NCI-H2196 treated with DMSO at 0.1 percent for 48 hours (cell line): ENCODE measurements around the gene SPATA24.

Experiments
- DNase-seq: peaks from one replicate; lab custom pipeline; 2025; ENCODE audit not compliant: unreplicated experiment; lab: John Stamatoyannopoulos, UW

The SPATA24 gene

GRCh38 chr5:139383993-139384590, 19.8 kb downstream of the SPATA24 start:
- no peak for DNase-seq

GRCh38 chr5:139383275-139383992, 20.5 kb downstream of the SPATA24 start, which contains the start of gene SLC23A1:
Gene SLC23A1 (minus strand): TSS chr5:139383297. CDS start chr5:139383253, 44 bp downstream.
- DNase-seq = no peak

- DNase-seq = no peak
Observed at GRCh38 chr5:139382807-139383206, 21.1 kb downstream of the SPATA24 start.

- no peak for DNase-seq
Observed at GRCh38 chr5:139381837-139382761, 21.8 kb downstream of the SPATA24 start.

GRCh38 chr5:139379626-139380449, 24.1 kb downstream of the SPATA24 start:
- DNase-seq = no peak

GRCh38 chr5:139378941-139379361, 24.9 kb downstream of the SPATA24 start:
- DNase-seq = no peak

GRCh38 chr5:139378101-139378825, 25.6 kb downstream of the SPATA24 start:
- DNase-seq = no peak

- DNase-seq = no peak
Observed at GRCh38 chr5:139377226-139377625, 26.7 kb downstream of the SPATA24 start.

GRCh38 chr5:139376364-139376763, 27.5 kb downstream of the SPATA24 start:
- no peak for DNase-seq

GRCh38 chr5:139374909-139375308, 29.0 kb downstream of the SPATA24 start:
- no peak for DNase-seq

- no peak for DNase-seq
Observed at GRCh38 chr5:139371482-139372435, 32.1 kb downstream of the SPATA24 start.

GRCh38 chr5:139369181-139369580, 34.7 kb downstream of the SPATA24 start:
- DNase-seq = no peak

- DNase-seq = no peak
Observed at GRCh38 chr5:139368613-139369012, 35.3 kb downstream of the SPATA24 start.

GRCh38 chr5:139364466-139364865, 39.4 kb downstream of the SPATA24 start:
- no peak for DNase-seq

- no peak for DNase-seq
Observed at GRCh38 chr5:139363937-139364336, 40.0 kb downstream of the SPATA24 start.

GRCh38 chr5:139361835-139362429, 42.0 kb downstream of the SPATA24 start:
- no peak for DNase-seq

GRCh38 chr5:139360384-139360783, 43.5 kb downstream of the SPATA24 start:
- DNase-seq = no peak

GRCh38 chr5:139358064-139358463, 45.8 kb downstream of the SPATA24 start:
- DNase-seq = no peak
